SK-N-MC (cell line): ENCODE measurements around the gene SPIRE1.

Experiments
- EZH2 ChIP-seq: fragments of 200-600 bp; sonication (generic); IDR thresholded peaks from one replicate; pipeline ENCODE4 v1.6.1; 2017; ENCODE audit warnings: antibody characterized with exemption
- POLR2AphosphoS5 ChIP-seq: IDR thresholded peaks from 2 replicates; pipeline ENCODE4 v1.6.1; 2012; ENCODE audit warnings: mild to moderate bottlenecking, low read depth, low read length, borderline replicate concordance

DNA sequence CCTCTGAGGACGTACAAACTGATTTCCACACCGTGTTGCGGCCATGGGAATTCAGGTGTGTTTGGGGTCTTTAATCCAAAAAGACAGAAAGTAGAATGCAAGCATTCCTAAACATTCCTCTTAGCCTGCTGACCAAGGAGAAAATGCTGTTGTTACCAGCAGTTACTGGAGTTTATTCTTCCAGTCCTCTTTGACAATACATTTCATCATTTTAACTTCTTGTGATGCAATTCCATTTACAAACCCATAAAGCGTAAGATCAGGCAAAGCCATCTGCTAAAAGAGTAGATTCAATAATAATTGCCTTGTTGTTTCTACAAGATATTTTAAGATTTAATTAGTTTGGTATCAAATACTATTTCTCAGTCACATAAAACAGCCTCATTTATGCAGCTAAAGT is 32.7 kb downstream of the SPIRE1 start:
- TF ChIP-seq EZH2 (no peak), POLR2AphosphoS5 (no peak)
